HepG2 (cell line): Measurements from ENCODE around the gene IL32. TPM values are rescaled to one million over a fixed set of nuclear protein-coding genes. Genes with fewer than 3 reads are reported as not detected.

Experiments
- AHDC1 ChIP-seq: sonication (generic); formaldehyde crosslinking; IDR thresholded peaks from 2 replicates; pipeline ENCODE4 v1.5.1; 2020; ENCODE audit warnings: mild to moderate bottlenecking, missing genetic modification reagents, borderline replicate concordance
- KDM6A ChIP-seq: IDR thresholded peaks from 2 replicates; pipeline ENCODE4 v1.6.1; 2016; ENCODE audit warnings: low read depth
- NFAT5 ChIP-seq: sonication (generic); formaldehyde crosslinking; IDR thresholded peaks from 2 replicates; pipeline ENCODE4 v1.4.0; 2020; ENCODE audit warnings: missing genetic modification reagents
- PAXIP1 ChIP-seq: sonication (generic); formaldehyde crosslinking; conservative IDR thresholded peaks from 2 replicates; pipeline ENCODE4 v1.4.0; 2020; ENCODE audit warnings: mild to moderate bottlenecking, missing genetic modification reagents, moderate library complexity
- PBX2 ChIP-seq: IDR thresholded peaks from 2 replicates; pipeline ENCODE4 v1.6.1; 2016; ENCODE audit warnings: control low read depth
- RFX5 ChIP-seq: IDR thresholded peaks from 2 replicates; pipeline ENCODE4 v1.6.1; 2011; ENCODE audit warnings: low read depth, low read length, improper control_type of control experiment
- WIZ ChIP-seq: sonication (generic); formaldehyde crosslinking; IDR thresholded peaks from 2 replicates; pipeline ENCODE4 v1.5.1; 2020; ENCODE audit warnings: mild to moderate bottlenecking, missing genetic modification reagents
- ZBTB37 ChIP-seq: sonication (generic); formaldehyde crosslinking; IDR thresholded peaks from 2 replicates; pipeline ENCODE4 v1.4.0; 2020; ENCODE audit warnings: mild to moderate bottlenecking, missing genetic modification reagents
- ZNF878 ChIP-seq: sonication (generic); formaldehyde crosslinking; IDR thresholded peaks from 2 replicates; pipeline ENCODE4 v1.8.1; 2023; ENCODE audit warnings: mild to moderate bottlenecking, missing genetic modification reagents, moderate library complexity
- polyA plus RNA-seq, 8 experiments: library from polyadenylated mRNA; depleted of rRNA in 3 of 8; stranded (reverse) in 7 of 8; unstranded in 1 of 8; fragments of >200 nt; fragmentation: Illumina TruSeq in 4 of 8; extraction: Trizol in 4 of 8; gene quantifications; 2 replicates each; pipeline versions ENCODE4 v1.2.1 to v1.2.3, GENCODE V29; 2011 to 2016; ENCODE audit warnings: low read depth in 4 of 8, missing spikeins in 1 of 8, mixed read lengths in 1 of 8; ENCODE audit not compliant: insufficient read depth in 1 of 8
- total RNA-seq, 5 experiments: library from RNA; depleted of rRNA; stranded (reverse); fragments of >200 nt; fragmentation: Illumina TruSeq; extraction: Trizol; gene quantifications; 2 replicates each; pipeline ENCODE4 v1.2.3, GENCODE V29; 2016; ENCODE audit warnings: low read depth in 1 of 5

IL32 gene
- total and polyA plus RNA-seq, 2 of the 13 experiments (the other 11 are each of a cell fraction or from before 2014, with no cell fraction given), result 115 to 165 TPM

- TF ChIP-seq RFX5 (no peak), PAXIP1 (CRISPR knock-in tag) (no peak; the same call in 1 of the 2 replicates), NFAT5 (CRISPR knock-in tag) (peak; percentile 16; the same call in 1 of the 2 replicates), ZBTB37 (CRISPR knock-in tag) (no peak), WIZ (no peak), ZNF878 (peak; percentile 57; the same call in 1 of the 2 replicates), KDM6A (CRISPR knock-in tag) (peak; percentile 23; the same call in 1 of the 2 replicates), AHDC1 (CRISPR knock-in tag) (no peak), PBX2 (CRISPR knock-in tag) (0 out of 2 replicates have a peak, but pooled peaks have one; percentile 16)
These were observed 41.6 kb upstream of the IL32 start, which contains the start of the genes HCFC1R1 and THOC6 (continued) for GRCh38 chr16:3023669-3024478.
